Inflammatory macrophage (primary cell): ENCODE measurements around the gene DDTL.

ENCODE experiments used
- DNase-seq, 2 donors: peaks; one replicate each; pipeline ENCODE4 v3.0.0-alpha.2; 2020 to 2022

DDTL gene

DNA sequence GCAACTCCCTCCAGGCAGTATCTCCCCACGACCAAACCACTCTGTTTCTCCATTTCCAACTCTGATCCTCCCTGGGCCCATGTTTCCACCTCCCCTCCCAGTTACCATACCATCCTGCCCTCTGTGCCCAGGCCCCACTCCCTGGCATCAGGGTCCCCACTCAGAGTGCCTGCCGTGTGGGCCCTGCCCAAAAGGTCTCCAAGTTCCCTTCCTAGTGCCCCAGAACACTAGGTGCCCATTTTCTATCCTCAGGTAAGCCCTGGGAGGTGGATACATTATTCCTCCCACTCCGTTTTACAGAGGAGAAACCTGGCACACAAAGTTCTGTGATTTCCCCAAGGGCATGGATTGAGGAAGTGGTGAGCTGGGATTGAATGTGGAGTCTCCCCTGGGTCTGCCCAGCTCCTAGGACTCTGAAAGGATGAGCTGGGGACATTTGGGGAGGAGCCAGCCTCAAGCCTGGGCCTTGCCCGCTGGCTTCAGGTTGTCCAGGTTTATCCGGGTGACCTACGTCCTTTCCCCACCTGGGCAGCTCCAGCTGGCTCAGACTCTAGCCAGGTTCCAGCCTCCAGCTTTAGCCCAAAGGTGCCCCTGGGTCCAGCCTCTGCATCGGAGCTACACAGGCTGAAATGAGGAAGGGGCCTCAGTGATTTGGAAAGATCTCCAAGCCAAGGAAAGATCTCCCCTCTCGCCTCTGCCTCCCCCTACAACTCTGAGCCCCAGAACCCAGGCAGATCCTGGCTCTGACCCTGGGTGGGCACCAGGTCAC is 40.7 kb downstream of the DDTL start:
- DNase-seq: no peak

DNA sequence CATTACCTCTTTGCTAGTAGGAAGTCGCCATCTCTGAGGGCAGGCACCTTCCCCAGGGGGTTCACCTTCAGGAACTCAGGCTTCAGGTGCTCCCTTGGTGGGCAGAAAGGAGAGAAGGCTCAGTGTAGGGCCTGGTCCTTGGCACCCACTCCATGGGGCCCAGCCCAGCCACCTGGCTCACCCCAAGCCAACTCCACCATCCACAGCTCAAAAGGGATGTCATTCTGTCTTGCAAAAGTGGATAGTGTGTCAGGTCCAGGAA is 41.3 kb downstream of the DDTL start:
- DNase-seq: no peak

- no peak for DNase-seq
These were observed 41.9 kb downstream of the DDTL start for GRCh38 chr22:24008381-24009226.

- DNase-seq: no peak
These were observed 42.7 kb downstream of the DDTL start for GRCh38 chr22:24009227-24010017.

DNA sequence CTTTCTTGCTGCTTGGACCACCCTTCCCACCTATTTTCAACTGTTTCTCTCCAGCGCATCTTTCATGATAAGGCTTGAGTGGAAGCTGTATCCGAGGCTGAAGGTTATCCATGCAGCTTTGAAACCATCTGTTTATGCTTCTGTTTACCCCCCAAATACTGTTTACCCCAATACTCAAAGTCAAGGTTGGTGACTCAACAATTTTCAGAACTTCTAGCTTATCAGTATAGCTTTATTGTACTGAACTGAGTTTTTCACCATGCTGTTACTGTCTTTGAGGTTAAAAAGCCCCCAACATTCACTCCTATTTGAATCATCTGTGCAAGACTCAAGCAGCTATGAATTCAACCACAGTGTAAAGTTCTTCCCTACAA is 43.3 kb downstream of the DDTL start:
- no peak for DNase-seq

DNA sequence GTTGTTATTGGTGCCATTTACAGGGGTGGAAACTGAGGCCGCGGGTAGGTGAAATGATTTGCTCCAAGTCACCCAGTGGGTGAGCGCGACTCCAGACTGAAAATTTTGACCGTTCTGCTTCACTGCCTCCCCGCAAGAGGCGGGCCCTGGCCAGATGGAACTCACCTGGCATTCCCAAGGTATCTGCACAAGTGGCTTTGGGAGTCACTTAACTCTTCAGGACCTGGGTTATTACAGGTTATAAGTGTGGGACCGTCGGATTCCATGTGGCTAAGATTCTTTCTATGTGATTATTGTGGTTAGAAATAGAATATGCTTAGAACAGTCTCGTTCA is 45.0 kb downstream of the DDTL start:
- no peak for DNase-seq

- no peak for DNase-seq
These were observed 49.5 kb downstream of the DDTL start for GRCh38 chr22:24016156-24016555.

- no peak for DNase-seq
These were observed 54.6 kb downstream of the DDTL start for GRCh38 chr22:24021304-24021703.
